ENCODE measurements around the gene ELOVL6. TPM values are rescaled to one million over a fixed set of nuclear protein-coding genes. Genes with fewer than 3 reads are reported as not detected.

ELOVL6 gene
- total and polyA plus RNA-seq, 2 experiments from 2014 or later = 12.8 to 18.1 TPM

DNA sequence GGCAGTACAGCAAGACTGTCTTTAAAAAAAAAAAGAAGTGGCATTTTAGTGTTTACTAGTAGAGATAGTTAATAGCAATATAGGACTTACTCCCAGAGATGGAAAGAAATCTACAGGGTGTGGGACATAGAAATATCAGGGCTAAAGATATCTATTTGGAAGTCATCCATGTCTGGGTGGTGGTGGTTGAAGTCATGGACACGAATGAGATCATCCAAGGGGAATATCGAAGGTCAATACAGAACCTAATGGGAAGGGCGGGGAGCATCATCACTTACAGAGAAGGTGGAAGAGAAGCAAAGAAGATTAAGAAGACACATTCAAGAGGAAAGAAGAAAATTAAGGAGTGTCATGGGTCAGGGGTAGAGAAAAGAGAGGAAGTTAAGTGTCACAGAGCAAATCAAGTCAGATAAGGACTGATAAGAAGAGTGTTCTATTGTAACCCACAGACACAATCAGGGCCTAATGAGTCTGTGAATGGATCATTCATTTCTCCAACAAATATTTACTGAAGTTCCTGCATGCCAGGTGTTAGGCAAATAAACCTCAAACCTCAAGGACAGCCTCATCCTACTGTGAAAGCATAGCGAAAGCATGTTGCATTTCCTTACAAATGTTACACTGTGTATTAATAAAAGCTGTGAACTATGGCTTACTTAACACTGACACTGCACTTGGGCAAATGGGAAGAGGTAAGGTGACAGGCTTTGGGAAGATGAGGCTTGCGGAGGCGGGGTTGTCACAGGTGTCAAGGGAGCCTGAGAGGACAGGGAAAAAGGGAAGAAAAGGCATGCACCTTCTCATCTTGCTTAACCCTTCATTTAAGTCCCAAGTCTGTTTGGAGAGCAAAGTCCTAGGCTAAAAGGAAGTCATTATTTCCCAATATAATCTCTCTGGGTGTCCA, 65.3 kb downstream of the ELOVL6 start:
- Histone ChIP-seq H2AFZ (no peak overlapping the region), H3K4me2 (peak overlapping the region; percentile 47), H4K20me1 (ENCODE audit: insufficient read depth, poor library complexity, severe bottlenecking) (no peaks in the 10 kb centered on the region), H3K4me1 (ENCODE audit: insufficient read depth) (peaks cover 29% of the 10 kb centered on the region), H3K4me3 (no peak overlapping the region), H3K36me3 (replicated peaks; ENCODE audit: insufficient read depth, low read depth) (no peaks in the 10 kb centered on the region), H3K9me3 (ENCODE audit: low read depth) (no peaks in the 10 kb centered on the region), H3K27me3 (no peaks in the 10 kb centered on the region), H3K27ac (peak overlapping the region; percentile 30), H3K79me2 (peaks cover 8% of the 10 kb centered on the region), H3K9me2 (replicated peaks; ENCODE audit: insufficient read depth) (no peaks in the 10 kb centered on the region)
- peak; percentile 21 for DNase-seq (ENCODE audit: low spot score)
- TF ChIP-seq, protein P1, sequence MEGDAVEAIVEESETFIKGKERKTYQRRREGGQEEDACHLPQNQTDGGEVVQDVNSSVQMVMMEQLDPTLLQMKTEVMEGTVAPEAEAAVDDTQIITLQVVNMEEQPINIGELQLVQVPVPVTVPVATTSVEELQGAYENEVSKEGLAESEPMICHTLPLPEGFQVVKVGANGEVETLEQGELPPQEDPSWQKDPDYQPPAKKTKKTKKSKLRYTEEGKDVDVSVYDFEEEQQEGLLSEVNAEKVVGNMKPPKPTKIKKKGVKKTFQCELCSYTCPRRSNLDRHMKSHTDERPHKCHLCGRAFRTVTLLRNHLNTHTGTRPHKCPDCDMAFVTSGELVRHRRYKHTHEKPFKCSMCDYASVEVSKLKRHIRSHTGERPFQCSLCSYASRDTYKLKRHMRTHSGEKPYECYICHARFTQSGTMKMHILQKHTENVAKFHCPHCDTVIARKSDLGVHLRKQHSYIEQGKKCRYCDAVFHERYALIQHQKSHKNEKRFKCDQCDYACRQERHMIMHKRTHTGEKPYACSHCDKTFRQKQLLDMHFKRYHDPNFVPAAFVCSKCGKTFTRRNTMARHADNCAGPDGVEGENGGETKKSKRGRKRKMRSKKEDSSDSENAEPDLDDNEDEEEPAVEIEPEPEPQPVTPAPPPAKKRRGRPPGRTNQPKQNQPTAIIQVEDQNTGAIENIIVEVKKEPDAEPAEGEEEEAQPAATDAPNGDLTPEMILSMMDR (IDR thresholded peaks at IDR 0.05; ENCODE audit: poor library complexity) = no peak
- TF ChIP-seq EZH2phosphoT487 (IDR thresholded peaks at IDR 0.05; ENCODE audit: low read depth, severe bottlenecking, unreplicated experiment) = no peak
- no peak for TF ChIP-seq EZH2 (IDR thresholded peaks at IDR 0.05; ENCODE audit: borderline replicate concordance)
- WGBS (ENCODE audit: low lambda C conversion rate, missing lambda C conversion rate) = 79% methylated on average over 6 of the region's 6 CpGs

DNA sequence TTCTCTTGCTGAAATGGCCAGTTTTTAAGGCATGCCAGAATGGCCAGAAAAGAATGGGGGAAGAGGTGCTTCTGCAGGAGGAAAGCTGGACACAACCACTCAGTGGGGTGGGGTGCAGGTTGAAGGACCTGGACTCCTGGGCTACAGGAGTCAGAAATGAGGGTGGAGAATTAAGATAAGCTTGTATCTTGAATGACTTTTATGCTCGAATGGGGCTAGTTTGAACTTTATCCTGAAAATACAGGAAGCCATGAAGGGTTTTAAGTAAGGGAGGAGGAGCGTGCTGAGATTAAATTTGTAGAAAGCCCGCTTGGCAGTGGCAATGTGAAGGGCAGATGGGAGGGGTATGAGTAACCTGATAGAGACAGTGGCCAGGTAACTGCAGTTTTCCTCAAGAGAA, 66.5 kb downstream of the ELOVL6 start:
- Histone ChIP-seq H3K4me3 (no peak overlapping the region), H2AFZ (no peak overlapping the region), H4K20me1 (ENCODE audit: insufficient read depth, poor library complexity, severe bottlenecking) (no peaks in the 10 kb centered on the region), H3K9me3 (ENCODE audit: low read depth) (no peaks in the 10 kb centered on the region), H3K79me2 (peaks cover 5% of the 10 kb centered on the region), H3K27ac (no peak overlapping the region), H3K4me1 (ENCODE audit: insufficient read depth) (peaks cover 29% of the 10 kb centered on the region), H3K27me3 (no peaks in the 10 kb centered on the region), H3K36me3 (replicated peaks; ENCODE audit: insufficient read depth, low read depth) (no peaks in the 10 kb centered on the region), H3K9me2 (replicated peaks; ENCODE audit: insufficient read depth) (no peaks in the 10 kb centered on the region), H3K4me2 (no peak overlapping the region)
- WGBS (ENCODE audit: low lambda C conversion rate, missing lambda C conversion rate) = 78% methylated on average over 3 of the region's 3 CpGs
- no peak for DNase-seq (ENCODE audit: low spot score)
- TF ChIP-seq EZH2phosphoT487 (IDR thresholded peaks at IDR 0.05; ENCODE audit: low read depth, severe bottlenecking, unreplicated experiment) (no peak), EZH2 (IDR thresholded peaks at IDR 0.05; ENCODE audit: borderline replicate concordance) (no peak)
- TF ChIP-seq, protein P1 (IDR thresholded peaks at IDR 0.05; ENCODE audit: poor library complexity) = no peak

- Histone ChIP-seq H3K4me2 (no peak overlapping the region), H4K20me1 (ENCODE audit: insufficient read depth, poor library complexity, severe bottlenecking) (no peaks in the 10 kb centered on the region), H3K9me3 (ENCODE audit: low read depth) (no peaks in the 10 kb centered on the region), H3K4me3 (no peak overlapping the region), H3K9me2 (replicated peaks; ENCODE audit: insufficient read depth) (no peaks in the 10 kb centered on the region), H3K79me2 (peaks cover 3% of the 10 kb centered on the region), H3K36me3 (replicated peaks; ENCODE audit: insufficient read depth, low read depth) (no peaks in the 10 kb centered on the region), H3K4me1 (ENCODE audit: insufficient read depth) (peaks cover 20% of the 10 kb centered on the region), H3K27me3 (no peaks in the 10 kb centered on the region), H3K27ac (no peak overlapping the region), H2AFZ (no peak overlapping the region)
- 86% methylated on average over 4 of the region's 4 CpGs for WGBS (ENCODE audit: low lambda C conversion rate, missing lambda C conversion rate)
- DNase-seq (ENCODE audit: low spot score) = no peak
- TF ChIP-seq EZH2 (IDR thresholded peaks at IDR 0.05; ENCODE audit: borderline replicate concordance) (no peak), EZH2phosphoT487 (IDR thresholded peaks at IDR 0.05; ENCODE audit: low read depth, severe bottlenecking, unreplicated experiment) (no peak)
- TF ChIP-seq, protein P1 (IDR thresholded peaks at IDR 0.05; ENCODE audit: poor library complexity) = no peak
Measured at GRCh38 chr4:110130576-110131358, 67.6 kb downstream of the ELOVL6 start.

Data from hepatocyte (in vitro differentiated cells).